ENCODE measurements around the gene BCL11B.

BCL11B gene

GRCh38 chr14:99242816-99243721, 28.9 kb downstream of the BCL11B start:
- Histone ChIP-seq H3K27me3 (ENCODE audit: insufficient read depth, low read depth) (no peaks in the 10 kb centered on the region), H3K79me2 (ENCODE audit: insufficient read depth, low read depth) (0 out of 2 replicates have a peak, but pooled peaks cover 6% of the 10 kb centered on the region), H3K4me1 (ENCODE audit: low read depth, poor library complexity, severe bottlenecking) (no peaks in the 10 kb centered on the region)

GRCh38 chr14:99242238-99242637, 29.8 kb downstream of the BCL11B start:
- Histone ChIP-seq H3K9ac (no peak overlapping the region), H3K79me2 (ENCODE audit: insufficient read depth, low read depth) (0 out of 2 replicates have a peak, but pooled peaks cover 7% of the 10 kb centered on the region), H3K4me3 (IDR thresholded peaks at IDR 0.05; ENCODE audit: insufficient read depth, low read depth, low read length) (no peak overlapping the region), H3K4me1 (ENCODE audit: low read depth, poor library complexity, severe bottlenecking) (no peaks in the 10 kb centered on the region), H3K27me3 (ENCODE audit: insufficient read depth, low read depth) (no peaks in the 10 kb centered on the region), H3K4me2 (no peak overlapping the region), H2AFZ (ENCODE audit: low read depth) (no peak overlapping the region), H3K27ac (no peak overlapping the region), H4K20me1 (ENCODE audit: insufficient read depth) (no peaks in the 10 kb centered on the region), H3K36me3 (ENCODE audit: insufficient read depth) (no peaks in the 10 kb centered on the region)
- no peak for TF ChIP-seq CTCF (conservative IDR thresholded peaks at IDR 0.05; ENCODE audit: low read depth, low read length)

More at GRCh38 chr14:99242816-99243721, 28.9 kb downstream of the BCL11B start:
- Histone ChIP-seq H3K9ac (no peak overlapping the region), H3K36me3 (ENCODE audit: insufficient read depth) (no peaks in the 10 kb centered on the region), H4K20me1 (ENCODE audit: insufficient read depth) (no peaks in the 10 kb centered on the region), H2AFZ (ENCODE audit: low read depth) (no peak overlapping the region), H3K27ac (no peak overlapping the region), H3K4me2 (no peak overlapping the region), H3K4me3 (IDR thresholded peaks at IDR 0.05; ENCODE audit: insufficient read depth, low read depth, low read length) (no peak overlapping the region)
- no peak for TF ChIP-seq CTCF (conservative IDR thresholded peaks at IDR 0.05; ENCODE audit: low read depth, low read length)

GRCh38 chr14:99241325-99242010, 30.5 kb downstream of the BCL11B start:
- H3K79me2 ChIP-seq (ENCODE audit: insufficient read depth, low read depth), result peaks cover 12% of the 10 kb centered on the region; the same call in 1 of the 2 replicates
- TF ChIP-seq CTCF (conservative IDR thresholded peaks at IDR 0.05; ENCODE audit: low read depth, low read length), result no peak
- no peaks in the 10 kb centered on the region for H3K27me3 ChIP-seq (ENCODE audit: insufficient read depth, low read depth)
- H3K4me1 ChIP-seq (ENCODE audit: low read depth, poor library complexity, severe bottlenecking), result no peaks in the 10 kb centered on the region
- no peak overlapping the region for H3K9ac ChIP-seq
- H3K27ac ChIP-seq, result no peak overlapping the region
- no peak overlapping the region for H3K4me3 ChIP-seq (IDR thresholded peaks at IDR 0.05; ENCODE audit: insufficient read depth, low read depth, low read length)
- H2AFZ ChIP-seq (ENCODE audit: low read depth), result no peak overlapping the region
- no peaks in the 10 kb centered on the region for H4K20me1 ChIP-seq (ENCODE audit: insufficient read depth)
- H3K4me2 ChIP-seq, result no peak overlapping the region
- no peaks in the 10 kb centered on the region for H3K36me3 ChIP-seq (ENCODE audit: insufficient read depth)

- no peak for TF ChIP-seq CTCF (conservative IDR thresholded peaks at IDR 0.05; ENCODE audit: low read depth, low read length)
- Histone ChIP-seq H3K27ac (no peak overlapping the region), H3K79me2 (ENCODE audit: insufficient read depth, low read depth) (peaks cover 15% of the 10 kb centered on the region; the same call in 1 of the 2 replicates), H4K20me1 (ENCODE audit: insufficient read depth) (no peaks in the 10 kb centered on the region), H3K9ac (no peak overlapping the region), H3K4me2 (no peak overlapping the region), H3K27me3 (ENCODE audit: insufficient read depth, low read depth) (no peaks in the 10 kb centered on the region), H3K4me3 (IDR thresholded peaks at IDR 0.05; ENCODE audit: insufficient read depth, low read depth, low read length) (no peak overlapping the region), H2AFZ (ENCODE audit: low read depth) (no peak overlapping the region), H3K4me1 (ENCODE audit: low read depth, poor library complexity, severe bottlenecking) (no peaks in the 10 kb centered on the region), H3K36me3 (ENCODE audit: insufficient read depth) (no peaks in the 10 kb centered on the region)
Measured at GRCh38 chr14:99240627-99241324, 31.2 kb downstream of the BCL11B start.

All from KMS-11 (cell line).